Measurements from ENCODE around the gene EXOSC7. TPM values are rescaled to one million over a fixed set of nuclear protein-coding genes. Genes with fewer than 3 reads are reported as not detected.

The EXOSC7 gene
- 45.9 TPM for total RNA-seq

GRCh38 chr3:44976002-44976815 lies at the start of gene EXOSC7, which contains the start of gene ZDHHC3:
Gene EXOSC7 (plus strand): TSS chr3:44976244. CDS start chr3:44976278, 34 bp downstream.
Gene ZDHHC3 (minus strand): TSS chr3:44976174. CDS start chr3:44959436, 16,738 bp downstream.

GRCh38 chr3:45026038-45026437 lies 50.0 kb downstream of the EXOSC7 start, which contains the start of gene CLEC3B:
Gene CLEC3B (plus strand): TSS chr3:45026303. CDS start chr3:45026363, 60 bp downstream.

Small RNAs within 50 kb of the gene (small RNA-seq; reads per million reads assigned to genes)
- gene RNU5B-3P (ENCODE audit: low replicate concordance) = 0.14 reads per million

Other genes with a start within 250 kb of the EXOSC7 start
- 9.2 TPM for gene ZNF501, start 246.6 kb upstream of the EXOSC7 start, total RNA-seq
- 25.5 TPM for gene KIAA1143, start 214.6 kb upstream of the EXOSC7 start, total RNA-seq
- 6.4 TPM for gene KIF15, start 214.4 kb upstream of the EXOSC7 start, total RNA-seq
- gene TMEM42, start 114.3 kb upstream of the EXOSC7 start, total RNA-seq = 11.8 TPM
- gene TGM4, start 101.6 kb upstream of the EXOSC7 start, total RNA-seq = not detected
- gene ZDHHC3, start 70 bp upstream of the EXOSC7 start, total RNA-seq = 57.3 TPM
- gene CLEC3B, start 50.1 kb downstream of the EXOSC7 start, total RNA-seq = 64.5 TPM
- 1.2 TPM for gene CDCP1, start 170.1 kb downstream of the EXOSC7 start, total RNA-seq

All from metanephros (tissue), 2 donors.